ENCODE measurements around the gene DENND4A.

Gene DENND4A

GRCh38 chr15:65765106-65765505 lies 27.0 kb downstream of the DENND4A start:
- ChIA-PET CTCF (no interaction called here), POLR2A (no interaction called here)
- TF ChIP-seq ZNF423 (tag by site-specific recombination; IDR thresholded peaks at IDR 0.05) = no peak
- no peak for TF ChIP-seq ZFP3 (tag by site-specific recombination; IDR thresholded peaks at IDR 0.05; ENCODE audit: low read depth)
- TF ChIP-seq ZNF146 (tag by site-specific recombination; IDR thresholded peaks at IDR 0.05) = no peak
- no peak for TF ChIP-seq ZNF76 (tag by site-specific recombination; IDR thresholded peaks at IDR 0.05; ENCODE audit: borderline replicate concordance, low read depth)
- no peak for TF ChIP-seq KLF1 (tag by site-specific recombination; IDR thresholded peaks at IDR 0.05)
- no peak for TF ChIP-seq ZNF785 (tag by site-specific recombination; IDR thresholded peaks at IDR 0.05)
- TF ChIP-seq ZNF626 (tag by site-specific recombination; IDR thresholded peaks at IDR 0.05) = no peak
- no peak for TF ChIP-seq ZBTB44 (tag by site-specific recombination; IDR thresholded peaks at IDR 0.05)
- no peak for TF ChIP-seq BCL11B (tag by site-specific recombination; IDR thresholded peaks at IDR 0.05; ENCODE audit: low read depth)
- TF ChIP-seq ZNF664 (tag by site-specific recombination; IDR thresholded peaks at IDR 0.05) = no peak
- TF ChIP-seq KLF7 (tag by site-specific recombination; IDR thresholded peaks at IDR 0.05; ENCODE audit: borderline replicate concordance) = no peak
- no peak for TF ChIP-seq ZNF639 (tag by site-specific recombination; IDR thresholded peaks at IDR 0.05)
- no peak for TF ChIP-seq KLF10 (tag by site-specific recombination; IDR thresholded peaks at IDR 0.05)
- no peak for TF ChIP-seq SP2 (tag by site-specific recombination; IDR thresholded peaks at IDR 0.05)
- no peak for TF ChIP-seq ZNF24 (tag by site-specific recombination; IDR thresholded peaks at IDR 0.05)
- TF ChIP-seq RBAK (tag by site-specific recombination; IDR thresholded peaks at IDR 0.05) = no peak
- no peak for TF ChIP-seq ZBTB48 (tag by site-specific recombination; IDR thresholded peaks at IDR 0.05)
- no peak for TF ChIP-seq PRDM10 (tag by site-specific recombination; IDR thresholded peaks at IDR 0.05)
- TF ChIP-seq ZNF223 (tag by site-specific recombination; IDR thresholded peaks at IDR 0.05) = no peak
- TF ChIP-seq ZNF792 (tag by site-specific recombination; IDR thresholded peaks at IDR 0.05) = no peak
- no peaks in the 10 kb centered on the region for H3K9me3 ChIP-seq (ENCODE audit: control insufficient read depth, insufficient read depth, low read depth, low read length)
- H3K36me3 ChIP-seq (ENCODE audit: control insufficient read depth in 2 of 2, insufficient read depth in 1 of 2, low read length in 2 of 2) = no peaks in the 10 kb centered on the region; a peak in 1 of 3 replicates
- no peak overlapping the region for H3K27ac ChIP-seq (ENCODE audit: extremely low read depth, low read depth, low read length)
- no peak overlapping the region for H3K4me3 ChIP-seq (ENCODE audit: low read depth, low read length)
- peaks cover 25% of the 10 kb centered on the region for H3K4me1 ChIP-seq (ENCODE audit: control insufficient read depth, insufficient read depth, low read length)

Data from HEK293 (cell line).